ENCODE data around the gene CACNB4.

DNA sequence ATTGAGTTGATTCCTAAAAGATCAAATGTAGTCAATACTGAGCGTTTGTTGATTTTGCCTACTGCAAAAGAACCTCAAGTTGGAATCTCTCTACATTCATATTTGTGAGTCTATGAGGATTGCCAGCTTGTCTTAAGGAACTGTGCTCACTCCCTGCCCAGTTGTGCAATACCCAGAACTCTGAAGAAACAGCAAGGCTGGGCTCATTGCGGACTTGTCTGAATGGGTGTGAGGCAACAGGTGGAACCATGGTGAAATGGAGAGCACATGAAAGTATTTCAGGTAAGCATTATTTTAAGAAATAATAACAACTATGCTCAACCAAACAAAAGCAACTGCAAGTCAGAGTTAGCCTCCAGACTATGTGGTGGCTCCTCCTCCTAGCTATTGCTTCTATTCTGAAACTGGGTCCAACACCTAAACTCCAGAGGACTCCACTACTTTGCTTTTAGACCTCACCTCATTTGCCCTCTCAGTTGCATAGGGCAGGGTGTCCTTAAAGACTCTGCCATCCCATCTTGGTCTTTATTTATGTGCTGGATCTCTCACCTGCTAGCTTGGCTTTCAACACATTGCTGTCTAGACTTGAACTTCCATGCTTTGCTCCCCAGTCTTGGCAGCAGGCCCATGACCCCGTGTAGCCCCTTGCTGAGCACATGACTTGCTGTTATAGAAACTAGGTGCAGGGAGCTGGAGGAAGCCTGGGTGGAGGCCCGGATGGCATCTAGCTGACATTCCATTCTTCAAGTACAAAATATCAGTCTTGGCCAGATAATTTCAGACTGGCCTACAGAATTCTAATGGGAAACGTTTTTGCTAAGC is 175.8 kb downstream of the CACNB4 start:
- TF ChIP-seq, protein P1, sequence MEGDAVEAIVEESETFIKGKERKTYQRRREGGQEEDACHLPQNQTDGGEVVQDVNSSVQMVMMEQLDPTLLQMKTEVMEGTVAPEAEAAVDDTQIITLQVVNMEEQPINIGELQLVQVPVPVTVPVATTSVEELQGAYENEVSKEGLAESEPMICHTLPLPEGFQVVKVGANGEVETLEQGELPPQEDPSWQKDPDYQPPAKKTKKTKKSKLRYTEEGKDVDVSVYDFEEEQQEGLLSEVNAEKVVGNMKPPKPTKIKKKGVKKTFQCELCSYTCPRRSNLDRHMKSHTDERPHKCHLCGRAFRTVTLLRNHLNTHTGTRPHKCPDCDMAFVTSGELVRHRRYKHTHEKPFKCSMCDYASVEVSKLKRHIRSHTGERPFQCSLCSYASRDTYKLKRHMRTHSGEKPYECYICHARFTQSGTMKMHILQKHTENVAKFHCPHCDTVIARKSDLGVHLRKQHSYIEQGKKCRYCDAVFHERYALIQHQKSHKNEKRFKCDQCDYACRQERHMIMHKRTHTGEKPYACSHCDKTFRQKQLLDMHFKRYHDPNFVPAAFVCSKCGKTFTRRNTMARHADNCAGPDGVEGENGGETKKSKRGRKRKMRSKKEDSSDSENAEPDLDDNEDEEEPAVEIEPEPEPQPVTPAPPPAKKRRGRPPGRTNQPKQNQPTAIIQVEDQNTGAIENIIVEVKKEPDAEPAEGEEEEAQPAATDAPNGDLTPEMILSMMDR (conservative IDR thresholded peaks at IDR 0.05; ENCODE audit: low read depth, low read length), result no peak
- TF ChIP-seq EZH2 (IDR thresholded peaks at IDR 0.05; ENCODE audit: borderline replicate concordance, low read depth, low read length, poor library complexity, severe bottlenecking), result no peak

Data from A673 (cell line).